Measurements from ENCODE around the gene SHE.

SHE gene

DNA sequence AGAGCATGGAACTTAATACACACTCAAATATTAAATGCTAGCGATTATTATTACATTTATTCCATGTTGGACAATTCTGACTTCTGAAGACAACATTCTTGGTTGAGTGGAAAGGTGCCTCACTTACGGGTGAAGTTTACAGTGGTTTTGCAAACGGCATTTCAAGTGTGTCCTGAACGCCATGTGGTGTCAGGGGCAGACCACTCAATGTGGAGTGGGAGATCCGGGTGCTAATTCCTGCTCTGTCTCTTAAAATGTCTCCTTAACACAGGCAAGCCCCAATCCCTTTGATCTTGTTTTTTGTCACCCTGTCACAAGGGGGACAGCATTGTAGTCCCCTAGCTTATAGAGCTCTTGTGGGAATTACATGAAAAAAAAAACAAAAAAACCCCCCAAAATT, 5.8 kb downstream of the SHE start:
- H3K9ac ChIP-seq (ENCODE audit: low read depth, low read length, poor library complexity, severe bottlenecking) = no peak overlapping the region
- peaks cover 62% of the 10 kb centered on the region for H3K4me1 ChIP-seq (ENCODE audit: insufficient read depth, low read length, poor library complexity, severe bottlenecking)
- H3K27me3 ChIP-seq (ENCODE audit: insufficient read depth, low read length, poor library complexity, severe bottlenecking) = no peaks in the 10 kb centered on the region
- H3K79me2 ChIP-seq (ENCODE audit: insufficient read depth, low read length) = no peaks in the 10 kb centered on the region
- no peaks in the 10 kb centered on the region for H3K9me3 ChIP-seq (ENCODE audit: insufficient read depth, low read depth, low read length)
- H2AFZ ChIP-seq (ENCODE audit: low read length) = no peak overlapping the region
- no peak for TF ChIP-seq EZH2phosphoT487 (IDR thresholded peaks at IDR 0.05; ENCODE audit: borderline replicate concordance)
- TF ChIP-seq, protein P1, sequence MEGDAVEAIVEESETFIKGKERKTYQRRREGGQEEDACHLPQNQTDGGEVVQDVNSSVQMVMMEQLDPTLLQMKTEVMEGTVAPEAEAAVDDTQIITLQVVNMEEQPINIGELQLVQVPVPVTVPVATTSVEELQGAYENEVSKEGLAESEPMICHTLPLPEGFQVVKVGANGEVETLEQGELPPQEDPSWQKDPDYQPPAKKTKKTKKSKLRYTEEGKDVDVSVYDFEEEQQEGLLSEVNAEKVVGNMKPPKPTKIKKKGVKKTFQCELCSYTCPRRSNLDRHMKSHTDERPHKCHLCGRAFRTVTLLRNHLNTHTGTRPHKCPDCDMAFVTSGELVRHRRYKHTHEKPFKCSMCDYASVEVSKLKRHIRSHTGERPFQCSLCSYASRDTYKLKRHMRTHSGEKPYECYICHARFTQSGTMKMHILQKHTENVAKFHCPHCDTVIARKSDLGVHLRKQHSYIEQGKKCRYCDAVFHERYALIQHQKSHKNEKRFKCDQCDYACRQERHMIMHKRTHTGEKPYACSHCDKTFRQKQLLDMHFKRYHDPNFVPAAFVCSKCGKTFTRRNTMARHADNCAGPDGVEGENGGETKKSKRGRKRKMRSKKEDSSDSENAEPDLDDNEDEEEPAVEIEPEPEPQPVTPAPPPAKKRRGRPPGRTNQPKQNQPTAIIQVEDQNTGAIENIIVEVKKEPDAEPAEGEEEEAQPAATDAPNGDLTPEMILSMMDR (conservative IDR thresholded peaks at IDR 0.05; ENCODE audit: low read length) = no peak
- no peaks in the 10 kb centered on the region for H3K36me3 ChIP-seq (ENCODE audit: insufficient read depth, low read length)
- peaks cover 20% of the 10 kb centered on the region for H3F3A ChIP-seq (ENCODE audit: low read depth)
- H4K20me1 ChIP-seq (ENCODE audit: insufficient read depth, low read length, poor library complexity, severe bottlenecking) = no peaks in the 10 kb centered on the region
- H3K4me3 ChIP-seq (ENCODE audit: low read length, poor library complexity, severe bottlenecking) = no peak overlapping the region
- H3K4me2 ChIP-seq (ENCODE audit: low read depth, low read length, poor library complexity, severe bottlenecking) = peak overlapping the region; percentile 11
- no peaks in the 10 kb centered on the region for H3K9me2 ChIP-seq (replicated peaks; ENCODE audit: low read depth, low read length)

DNA sequence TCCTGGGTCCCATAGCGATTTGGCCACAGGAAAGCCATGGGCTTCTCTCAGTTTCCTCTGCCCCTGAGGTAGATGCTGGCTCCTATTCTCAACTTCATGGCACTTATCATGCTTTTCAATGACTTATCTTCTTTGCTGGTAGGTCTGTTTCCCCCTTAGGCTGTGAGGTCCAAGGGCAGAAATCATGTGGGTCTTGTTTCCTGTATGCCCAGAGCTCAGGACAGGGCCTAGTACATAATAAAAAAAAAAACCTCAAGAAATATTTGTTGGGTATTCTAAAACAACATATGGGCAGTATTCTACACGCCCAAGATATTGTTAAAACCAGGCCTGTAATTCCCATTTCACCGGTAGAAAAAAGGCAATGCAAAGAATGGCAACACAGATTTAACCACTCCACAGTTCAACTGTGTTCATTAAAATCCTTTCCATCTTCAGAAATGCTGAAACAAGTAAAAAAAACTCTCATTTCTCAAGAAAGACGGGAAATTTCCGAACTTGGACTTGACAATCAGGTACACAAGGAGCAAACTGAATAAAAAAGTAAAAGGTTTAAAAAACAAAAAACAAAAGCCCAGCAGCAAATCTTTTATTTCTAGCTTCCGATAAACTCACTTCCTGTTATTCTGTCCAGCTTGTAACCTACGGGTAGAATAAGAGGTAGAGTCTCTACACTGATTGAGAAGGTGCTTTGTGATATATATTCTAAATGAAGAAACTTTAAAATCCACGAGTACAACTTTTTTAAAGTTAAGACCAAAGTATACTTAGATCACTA, 6.5 kb downstream of the SHE start:
- H3K9ac ChIP-seq (ENCODE audit: low read depth, low read length, poor library complexity, severe bottlenecking) = no peak overlapping the region
- no peaks in the 10 kb centered on the region for H3K27me3 ChIP-seq (ENCODE audit: insufficient read depth, low read length, poor library complexity, severe bottlenecking)
- H3K4me3 ChIP-seq (ENCODE audit: low read length, poor library complexity, severe bottlenecking) = no peak overlapping the region
- H3K4me2 ChIP-seq (ENCODE audit: low read depth, low read length, poor library complexity, severe bottlenecking) = peak overlapping the region; percentile 5
- H3K9me2 ChIP-seq (replicated peaks; ENCODE audit: low read depth, low read length) = no peaks in the 10 kb centered on the region
- no peaks in the 10 kb centered on the region for H4K20me1 ChIP-seq (ENCODE audit: insufficient read depth, low read length, poor library complexity, severe bottlenecking)
- H3K4me1 ChIP-seq (ENCODE audit: insufficient read depth, low read length, poor library complexity, severe bottlenecking) = peaks cover 68% of the 10 kb centered on the region
- TF ChIP-seq, protein P1 (conservative IDR thresholded peaks at IDR 0.05; ENCODE audit: low read length) = no peak
- no peak for TF ChIP-seq EZH2phosphoT487 (IDR thresholded peaks at IDR 0.05; ENCODE audit: borderline replicate concordance)
- no peak overlapping the region for H2AFZ ChIP-seq (ENCODE audit: low read length)
- peaks cover 20% of the 10 kb centered on the region for H3F3A ChIP-seq (ENCODE audit: low read depth)
- no peaks in the 10 kb centered on the region for H3K79me2 ChIP-seq (ENCODE audit: insufficient read depth, low read length)
- H3K36me3 ChIP-seq (ENCODE audit: insufficient read depth, low read length) = no peaks in the 10 kb centered on the region
- H3K9me3 ChIP-seq (ENCODE audit: insufficient read depth, low read depth, low read length) = no peaks in the 10 kb centered on the region

DNA sequence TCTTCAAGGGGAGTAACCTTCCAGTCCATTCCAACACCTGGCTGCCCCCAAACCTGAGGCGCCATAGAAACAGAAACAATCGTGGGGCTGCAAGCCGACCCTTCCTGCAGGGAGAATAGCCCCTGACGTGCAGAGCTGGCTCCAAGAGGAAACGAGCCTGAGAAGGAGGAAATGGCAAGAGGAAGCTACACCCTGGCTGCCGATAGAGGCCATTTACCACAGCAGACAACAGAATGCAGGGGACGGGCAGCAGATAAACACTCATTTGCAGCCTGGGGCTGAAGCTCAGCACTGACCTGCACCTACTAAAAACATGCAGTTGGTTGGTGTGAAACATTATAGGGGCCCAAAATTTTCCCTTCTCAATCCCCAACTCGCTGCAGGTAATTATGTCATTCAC, 8.9 kb downstream of the SHE start:
- Histone ChIP-seq H3K4me1 (ENCODE audit: insufficient read depth, low read length, poor library complexity, severe bottlenecking) (peaks cover 76% of the 10 kb centered on the region), H3K36me3 (ENCODE audit: insufficient read depth, low read length) (no peaks in the 10 kb centered on the region), H3K4me3 (ENCODE audit: low read length, poor library complexity, severe bottlenecking) (peak overlapping the region; percentile 64), H3K9me3 (ENCODE audit: insufficient read depth, low read depth, low read length) (no peaks in the 10 kb centered on the region), H3F3A (ENCODE audit: low read depth) (peaks cover 20% of the 10 kb centered on the region), H2AFZ (ENCODE audit: low read length) (peak overlapping the region; percentile 81), H3K4me2 (ENCODE audit: low read depth, low read length, poor library complexity, severe bottlenecking) (peak overlapping the region; percentile 89), H3K27me3 (ENCODE audit: insufficient read depth, low read length, poor library complexity, severe bottlenecking) (no peaks in the 10 kb centered on the region), H3K79me2 (ENCODE audit: insufficient read depth, low read length) (no peaks in the 10 kb centered on the region), H3K9ac (ENCODE audit: low read depth, low read length, poor library complexity, severe bottlenecking) (peak overlapping the region; percentile 55), H4K20me1 (ENCODE audit: insufficient read depth, low read length, poor library complexity, severe bottlenecking) (no peaks in the 10 kb centered on the region), H3K9me2 (replicated peaks; ENCODE audit: low read depth, low read length) (no peaks in the 10 kb centered on the region)
- no peak for TF ChIP-seq EZH2phosphoT487 (IDR thresholded peaks at IDR 0.05; ENCODE audit: borderline replicate concordance)
- TF ChIP-seq, protein P1 (conservative IDR thresholded peaks at IDR 0.05; ENCODE audit: low read length) = no peak

Measured in Loucy (cell line).